DOHH2 (cell line): ENCODE results near the gene TAC1.
"Not testable (repeated sequence)": the region's sequence is repeated elsewhere in the genome, so short reads cannot be mapped to it uniquely, and the experiment has no call there.

Experiments
- H3F3A ChIP-seq: fragments of 200-600 bp; sonication (generic), shearing (Covaris generic); 2 replicates; pipeline ENCODE4 v1.6.0; 2016; ENCODE audit warnings: antibody characterized with exemption, mild to moderate bottlenecking; ENCODE audit not compliant: control insufficient read depth, insufficient read depth
- H3K27ac ChIP-seq: fragments of 200-600 bp; sonication (generic); 2 replicates; pipeline ENCODE4 v1.5.1; 2014; ENCODE audit warnings: low read depth, mild to moderate bottlenecking, low read length, moderate library complexity
- H3K27me3 ChIP-seq: fragments of 200-600 bp; sonication (generic); 2 replicates; pipeline ENCODE4 v1.6.1; 2014; ENCODE audit warnings: mild to moderate bottlenecking, low read length, mixed read lengths; ENCODE audit not compliant: control insufficient read depth
- H3K36me3 ChIP-seq: fragments of 200-600 bp; sonication (generic); 2 replicates; pipeline ENCODE4 v1.6.1; 2014; ENCODE audit warnings: mild to moderate bottlenecking, low read length, moderate library complexity, mixed read lengths; ENCODE audit not compliant: control insufficient read depth
- H3K4me1 ChIP-seq: fragments of 200-600 bp; sonication (generic); 2 replicates; pipeline ENCODE4 v1.6.1; 2014; ENCODE audit warnings: mild to moderate bottlenecking, low read length, mixed read lengths; ENCODE audit not compliant: control insufficient read depth
- H3K4me2 ChIP-seq: fragments of 200-600 bp; sonication (generic); 2 replicates; pipeline ENCODE4 v1.6.0; 2014; ENCODE audit warnings: mild to moderate bottlenecking, low read length, moderate library complexity
- H3K4me3 ChIP-seq: fragments of 200-600 bp; sonication (generic); 2 replicates; pipeline ENCODE4 v1.5.1; 2014; ENCODE audit warnings: mild to moderate bottlenecking, low read length, mixed read lengths
- H3K79me2 ChIP-seq: fragments of 200-600 bp; sonication (generic); 2 replicates; pipeline ENCODE4 v1.6.1; 2014; ENCODE audit warnings: mild to moderate bottlenecking, low read length, mixed read lengths; ENCODE audit not compliant: control insufficient read depth
- H3K9me2 ChIP-seq: fragments of 200-600 bp; sonication (generic); replicated peaks from 2 replicates; pipeline ENCODE4 v1.6.1; 2014; ENCODE audit warnings: mild to moderate bottlenecking, low read length, mixed read lengths; ENCODE audit not compliant: control insufficient read depth
- H3K9me3 ChIP-seq: fragments of 200-600 bp; sonication (generic); 2 replicates; pipeline ENCODE4 v1.6.1; 2014; ENCODE audit warnings: antibody characterized with exemption, low read length, mixed read lengths; ENCODE audit not compliant: control insufficient read depth, insufficient read depth
- H4K20me1 ChIP-seq: fragments of 200-600 bp; sonication (generic); 2 replicates; pipeline ENCODE4 v1.6.0; 2014; ENCODE audit warnings: low read depth, mild to moderate bottlenecking, antibody characterized with exemption, low read length, moderate library complexity; ENCODE audit not compliant: control insufficient read depth, insufficient read depth
- CTCF ChIP-seq: fragments of 200-600 bp; sonication (generic); IDR thresholded peaks from one replicate; pipeline ENCODE4 v1.5.1; 2014; ENCODE audit warnings: antibody characterized with exemption, mild to moderate bottlenecking, low read depth, low read length; ENCODE audit not compliant: poor library complexity, severe bottlenecking
- EZH2phosphoT487 ChIP-seq: fragments of 200-600 bp; sonication (generic); IDR thresholded peaks from 2 replicates; pipeline ENCODE4 v1.6.1; 2017; ENCODE audit warnings: borderline replicate concordance, mild to moderate bottlenecking, antibody characterized with exemption, low read length, moderate library complexity, mixed read lengths

TAC1 gene

GRCh38 chr7:97770850-97771249 is 39.0 kb downstream of the TAC1 start:
- Histone ChIP-seq H3K9me2 (no peaks in the 10 kb centered on the region), H3K27ac (no peak overlapping the region), H3K9me3 (no peaks in the 10 kb centered on the region), H3K4me3 (no peak overlapping the region), H3K4me1 (no peaks in the 10 kb centered on the region), H3K4me2 (no peak overlapping the region), H3F3A (no peaks in the 10 kb centered on the region), H4K20me1 (no peaks in the 10 kb centered on the region), H3K36me3 (no peaks in the 10 kb centered on the region), H3K79me2 (no peaks in the 10 kb centered on the region), H3K27me3 (peaks cover 3% of the 10 kb centered on the region; the same call in 1 of the 2 replicates)
- TF ChIP-seq EZH2phosphoT487 (no peak), CTCF (no peak)

- Histone ChIP-seq H3K9me2 (no peaks in the 10 kb centered on the region), H3K79me2 (no peaks in the 10 kb centered on the region), H3K4me2 (no peak overlapping the region), H3K36me3 (no peaks in the 10 kb centered on the region), H3K27me3 (peaks cover 3% of the 10 kb centered on the region; the same call in 1 of the 2 replicates), H3K4me3 (no peak overlapping the region), H4K20me1 (no peaks in the 10 kb centered on the region), H3K27ac (no peak overlapping the region), H3K4me1 (no peaks in the 10 kb centered on the region), H3K9me3 (no peaks in the 10 kb centered on the region), H3F3A (no peaks in the 10 kb centered on the region)
- TF ChIP-seq EZH2phosphoT487 (no peak), CTCF (no peak)
Measured at GRCh38 chr7:97771576-97771975, 39.7 kb downstream of the TAC1 start.

- H3K4me2 ChIP-seq = no peak overlapping the region
- H4K20me1 ChIP-seq = no peaks in the 10 kb centered on the region
- no peaks in the 10 kb centered on the region for H3F3A ChIP-seq
- H3K79me2 ChIP-seq = no peaks in the 10 kb centered on the region
- no peak overlapping the region for H3K27ac ChIP-seq
- H3K4me1 ChIP-seq = no peaks in the 10 kb centered on the region
- H3K9me2 ChIP-seq = no peaks in the 10 kb centered on the region
- no peaks in the 10 kb centered on the region for H3K36me3 ChIP-seq
- H3K27me3 ChIP-seq = peaks cover 3% of the 10 kb centered on the region; the same call in 1 of the 2 replicates
- TF ChIP-seq EZH2phosphoT487 (no peak), CTCF (no peak)
- no peaks in the 10 kb centered on the region for H3K9me3 ChIP-seq
- no peak overlapping the region for H3K4me3 ChIP-seq
Measured at GRCh38 chr7:97772045-97772901, 40.4 kb downstream of the TAC1 start.

GRCh38 chr7:97786398-97786797 is 54.5 kb downstream of the TAC1 start:
- not testable (repeated sequence) for H3K79me2 ChIP-seq, H3K4me2 ChIP-seq, H3K4me1 ChIP-seq, H3K27ac ChIP-seq, H3K9me2 ChIP-seq, H3K9me3 ChIP-seq, H3K27me3 ChIP-seq, H4K20me1 ChIP-seq, H3F3A ChIP-seq, H3K4me3 ChIP-seq, H3K36me3 ChIP-seq
